Lung microvascular endothelial cell (primary cell): ENCODE data around the gene TMX3. TPM values are rescaled to one million over a fixed set of nuclear protein-coding genes. Genes with fewer than 3 reads are reported as not detected.

Source experiments
- total RNA-seq: library from RNA; depleted of rRNA; stranded (reverse); fragments of >200 nt; gene quantifications from 2 replicates; pipeline ENCODE4 v1.2.1, GENCODE V29; 2014

TMX3 gene
- total RNA-seq, 1 donor from 2014 or later, result 53.8 TPM

Other genes with a start within 250 kb of the TMX3 start
- 13.1 and 17.7 TPM in 2 replicates for gene CCDC102B, start 83.0 kb upstream of the TMX3 start, total RNA-seq